NCI-H82 treated with DMSO at 0.1 percent for 48 hours (cell line): ENCODE results near the gene SRP14.
"Not testable (repeated sequence)": the region's sequence is repeated elsewhere in the genome, so short reads cannot be mapped to it uniquely, and the experiment has no call there.

ENCODE experiments used
- DNase-seq: peaks from one replicate; lab custom pipeline; 2025; ENCODE audit not compliant: unreplicated experiment; lab: John Stamatoyannopoulos, UW

SRP14 gene

DNA sequence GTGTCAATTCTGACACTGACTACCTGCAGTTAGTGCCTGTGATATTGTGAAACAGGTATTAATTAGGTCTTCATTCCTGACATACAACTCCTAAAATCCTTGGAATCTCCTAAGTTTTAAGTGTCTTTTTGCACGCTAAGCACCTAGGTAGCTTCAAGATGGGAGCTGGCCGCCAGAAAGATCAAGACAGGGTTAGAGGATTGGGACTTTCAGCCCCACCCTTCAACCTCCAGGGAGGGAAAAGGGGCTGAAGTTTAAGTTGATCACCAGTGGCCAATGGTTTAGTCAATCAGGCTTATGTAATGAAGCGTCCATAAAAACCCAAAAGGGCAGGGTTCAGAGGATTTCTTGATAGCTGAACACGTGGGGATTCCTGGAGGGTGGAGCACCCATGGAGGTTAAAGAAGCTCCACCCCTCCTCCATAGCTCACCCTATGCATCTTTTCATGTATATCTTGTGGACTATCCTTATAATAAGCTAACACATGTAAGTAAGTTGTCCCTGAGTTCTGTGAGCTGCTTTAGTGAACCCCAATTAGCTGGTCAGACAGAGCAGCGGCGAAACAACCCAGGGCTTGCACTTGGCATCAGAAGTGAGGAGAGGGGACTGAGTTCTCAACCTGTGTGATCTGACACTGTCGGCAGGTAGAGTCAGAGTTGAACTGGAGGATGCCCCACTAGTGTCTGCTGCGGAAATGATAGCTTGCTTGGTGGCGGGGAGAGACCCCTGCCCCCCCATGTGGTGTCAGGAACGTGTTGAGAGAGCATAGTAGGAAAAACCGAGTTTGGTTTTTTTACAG is 12.8 kb upstream of the SRP14 start:
- no peak for DNase-seq

DNA sequence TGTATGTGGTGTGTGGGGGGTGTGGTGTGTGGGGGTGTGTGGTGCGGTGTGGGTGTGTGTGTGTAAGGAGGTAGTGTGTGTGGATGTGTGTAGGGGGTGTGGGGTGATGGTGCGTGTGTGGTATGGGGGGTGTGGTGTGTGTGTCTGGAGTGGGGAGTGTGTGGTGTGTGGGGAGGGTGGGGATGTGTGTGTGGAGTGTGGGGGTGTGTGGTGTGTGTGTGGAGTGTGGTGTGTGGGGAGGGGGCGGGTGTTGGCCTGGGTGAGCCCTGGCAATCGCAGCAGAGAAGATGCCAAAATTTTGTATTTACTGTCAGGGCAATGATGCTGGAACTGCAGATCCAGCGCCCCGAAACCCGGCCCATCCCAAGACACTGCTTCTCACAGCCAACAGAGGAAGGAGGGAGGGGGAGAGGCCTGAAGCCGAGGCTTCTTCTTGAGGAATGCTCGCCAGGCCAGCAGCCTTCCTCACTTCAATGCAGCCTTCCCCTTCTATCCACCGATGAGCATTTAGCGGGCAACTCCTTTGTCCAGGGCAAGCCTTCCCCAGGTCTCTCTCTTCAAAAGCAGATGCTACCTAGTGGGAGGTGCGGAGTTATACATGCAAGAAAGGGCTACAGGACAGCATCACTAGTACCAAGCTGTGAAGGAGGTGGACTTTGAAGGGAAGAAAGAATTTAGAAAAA is 11.9 kb upstream of the SRP14 start:
- DNase-seq = no peak

DNA sequence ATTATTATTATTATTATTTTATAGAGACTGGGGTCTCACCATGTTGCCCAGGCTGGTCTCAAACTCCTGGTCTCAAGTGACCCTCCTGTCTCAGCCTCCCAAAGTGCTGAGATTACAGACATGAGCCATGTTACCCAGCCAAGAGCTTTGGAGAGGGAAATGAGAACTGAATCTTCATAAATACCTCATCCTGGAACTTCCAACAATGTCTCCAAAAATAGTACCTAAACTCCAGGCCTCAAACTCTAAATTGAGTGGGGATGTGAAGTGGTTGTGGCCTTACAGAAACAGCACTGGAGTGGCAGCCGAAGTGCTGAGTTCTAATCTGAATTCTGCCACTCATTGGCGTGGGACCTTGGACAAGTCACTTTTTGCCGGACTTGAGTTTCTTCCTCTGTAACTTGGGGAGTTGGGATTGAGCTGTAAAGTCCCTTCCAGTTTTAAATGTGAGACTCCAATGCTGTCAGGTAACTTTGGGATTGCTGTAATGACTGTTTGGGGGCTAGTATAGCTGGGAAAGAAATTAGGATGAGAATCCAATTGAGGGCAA is 10.0 kb upstream of the SRP14 start:
- DNase-seq = no peak

DNA sequence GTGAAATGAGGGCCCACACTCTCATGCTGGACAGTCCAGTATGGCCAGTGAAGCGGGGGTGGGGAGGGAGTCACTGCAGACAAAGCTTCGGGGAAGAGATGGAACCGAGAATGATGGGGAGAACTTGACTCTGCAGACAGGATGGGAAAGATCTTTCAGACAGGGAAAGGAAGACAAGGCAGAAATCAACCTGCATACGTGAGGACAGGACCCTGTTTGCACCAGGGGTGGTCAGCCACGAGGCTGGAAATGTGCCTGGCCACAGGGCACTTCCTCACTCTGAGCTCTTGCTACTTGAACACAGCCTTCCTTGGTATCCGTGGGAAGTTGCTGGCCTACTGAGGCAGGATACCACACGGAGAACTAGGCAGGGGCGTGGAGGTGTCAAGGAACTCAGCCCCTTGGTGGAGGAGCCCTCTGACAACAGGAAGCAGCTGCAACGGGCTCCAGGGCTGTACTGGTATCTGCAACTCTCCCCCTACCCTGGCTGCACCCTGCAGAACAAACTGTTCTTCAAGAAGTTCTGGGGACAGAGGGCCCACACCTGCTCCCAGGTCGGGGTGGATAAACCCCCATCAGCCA is 9.3 kb upstream of the SRP14 start:
- DNase-seq = no peak

DNA sequence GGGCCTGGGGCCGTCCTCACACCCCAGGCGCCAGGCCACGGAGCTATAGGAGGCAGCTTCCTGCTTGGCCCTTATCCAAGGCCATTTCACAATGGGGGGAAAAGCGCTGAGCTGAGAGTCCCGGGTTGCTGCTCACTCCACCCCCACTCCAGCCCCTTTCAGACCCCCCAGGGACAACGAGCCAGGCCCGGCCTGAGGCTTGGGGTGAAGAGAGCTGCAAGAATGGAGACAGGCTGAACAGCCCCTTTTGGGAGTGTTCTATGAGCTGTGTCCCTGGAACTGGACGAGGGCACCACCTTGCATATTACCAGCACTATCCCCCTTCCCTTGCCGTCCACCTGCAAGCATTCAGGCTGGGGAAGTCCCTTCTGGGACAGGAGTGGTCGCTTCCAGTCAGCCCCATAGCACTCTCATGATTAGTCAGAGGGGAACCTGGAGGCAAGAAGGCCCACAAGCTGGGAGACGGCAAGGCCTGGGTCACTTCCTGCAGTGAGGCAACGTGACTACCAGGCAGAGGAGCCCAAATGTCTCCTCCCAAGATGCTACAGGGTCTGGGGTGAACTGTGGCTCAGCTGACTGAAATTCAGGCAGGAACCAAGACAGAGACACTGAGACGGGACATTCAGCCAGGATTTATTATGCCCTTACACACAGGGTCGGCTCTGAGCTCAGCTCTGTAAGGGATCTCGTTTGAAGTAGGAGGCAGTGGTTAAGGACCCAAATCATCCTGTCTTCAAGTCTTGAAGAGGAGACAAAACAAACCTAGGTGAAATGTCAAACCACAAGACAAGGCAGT is 8.6 kb upstream of the SRP14 start:
- DNase-seq = no peak

DNA sequence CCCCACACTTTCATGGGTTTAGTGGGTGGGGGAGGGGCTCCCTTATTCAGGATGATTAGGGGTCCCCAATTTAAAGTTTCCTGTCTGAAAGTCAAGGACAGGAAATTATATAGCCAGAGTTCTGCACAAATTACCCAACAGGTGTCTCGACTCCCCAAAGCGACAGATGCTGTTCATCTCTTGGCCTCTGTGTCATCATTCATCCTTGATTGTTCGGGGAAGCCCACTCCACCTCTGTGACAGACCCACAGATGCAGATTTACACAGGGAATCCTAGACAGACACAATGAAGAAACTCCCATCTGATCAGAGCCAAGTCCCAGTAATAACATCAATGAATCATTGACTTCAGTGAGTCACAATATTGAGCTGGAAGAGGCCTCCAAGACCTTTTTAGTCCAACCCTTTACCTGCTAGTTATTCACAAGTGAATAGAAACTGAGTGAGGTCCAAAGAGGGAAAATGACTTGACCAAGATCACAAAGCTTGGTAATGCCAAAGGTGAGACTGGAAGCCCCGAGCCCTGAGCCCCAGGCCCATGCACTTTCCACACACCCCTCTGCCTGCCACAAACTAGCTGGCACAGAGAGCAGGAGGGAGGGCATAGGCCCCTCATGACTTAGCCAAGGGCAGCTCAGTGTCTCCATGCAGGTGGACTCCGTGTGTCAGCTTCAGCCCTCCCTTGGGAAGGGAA is 7.9 kb upstream of the SRP14 start:
- DNase-seq = no peak

DNA sequence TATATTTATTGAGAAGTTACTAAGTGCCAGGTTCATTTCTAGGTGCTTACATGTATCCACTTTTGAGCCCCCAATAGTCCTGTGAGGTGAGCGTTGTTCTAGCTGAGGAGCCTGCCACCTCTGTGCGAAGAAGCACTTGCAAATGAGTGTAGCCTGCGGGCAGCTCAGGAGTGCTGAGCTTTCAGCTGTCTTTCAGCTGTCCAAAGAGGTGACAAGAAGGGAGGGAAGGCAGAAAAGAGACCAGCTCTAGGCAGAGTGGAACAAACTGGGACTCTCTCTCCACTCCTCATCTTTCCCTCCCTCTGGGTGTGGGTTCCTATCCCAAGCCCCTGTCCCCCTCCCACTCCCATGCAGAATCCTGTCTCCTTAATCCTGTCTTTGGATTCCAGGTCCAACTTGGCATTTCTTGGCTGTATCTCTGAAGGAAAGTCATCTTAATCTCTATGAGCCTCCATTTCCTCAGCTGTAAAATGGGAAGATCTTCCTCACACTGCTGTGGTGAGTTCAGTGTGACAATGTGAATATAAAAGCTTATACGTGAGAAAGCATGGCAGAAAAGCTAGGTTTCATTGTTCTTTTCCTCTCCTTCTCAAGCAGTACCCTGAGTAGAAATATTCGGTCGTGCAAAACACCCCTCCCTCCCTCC is 6.7 kb upstream of the SRP14 start:
- DNase-seq = no peak

DNA sequence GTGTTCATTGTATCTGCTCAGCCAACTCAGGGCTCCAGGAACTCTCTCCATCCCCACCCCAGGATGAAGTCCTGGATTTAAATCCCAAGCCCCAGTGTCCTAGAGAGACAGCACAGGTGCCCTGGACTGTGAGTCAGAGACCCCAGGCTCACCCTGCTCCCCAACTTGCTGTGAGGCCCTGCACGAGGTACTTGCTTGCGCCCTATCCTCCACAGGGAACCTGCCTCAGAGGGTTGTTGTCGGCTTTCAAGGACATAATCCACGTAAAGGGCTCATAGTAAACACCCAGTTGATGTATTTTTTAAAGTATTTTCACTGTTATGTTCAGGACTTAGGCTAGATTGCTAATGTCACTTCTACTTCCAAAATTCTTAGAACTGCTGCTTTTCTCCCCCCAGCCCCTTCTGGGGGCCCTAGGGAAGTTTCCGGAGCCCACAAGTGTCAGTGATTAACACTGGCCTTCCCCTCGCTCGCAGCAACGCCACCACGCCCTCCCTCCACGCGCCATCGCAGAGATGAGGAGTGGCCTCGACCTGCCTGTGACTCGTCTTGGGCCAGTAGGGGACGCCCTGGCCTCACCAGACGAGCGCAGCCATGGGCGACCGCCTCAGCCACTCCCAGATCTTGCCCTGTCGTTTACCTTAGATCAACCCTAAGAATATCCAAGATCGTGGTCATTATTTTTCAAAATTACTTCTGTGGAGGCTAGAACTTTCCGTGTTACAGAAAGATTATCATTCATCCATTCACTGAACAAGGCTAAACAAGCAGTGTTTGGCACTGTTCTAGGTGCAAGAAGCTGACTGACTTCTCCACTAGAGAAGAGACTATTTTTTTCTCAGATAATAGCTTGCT is 6.0 kb upstream of the SRP14 start:
- peak; percentile 61 for DNase-seq

DNA sequence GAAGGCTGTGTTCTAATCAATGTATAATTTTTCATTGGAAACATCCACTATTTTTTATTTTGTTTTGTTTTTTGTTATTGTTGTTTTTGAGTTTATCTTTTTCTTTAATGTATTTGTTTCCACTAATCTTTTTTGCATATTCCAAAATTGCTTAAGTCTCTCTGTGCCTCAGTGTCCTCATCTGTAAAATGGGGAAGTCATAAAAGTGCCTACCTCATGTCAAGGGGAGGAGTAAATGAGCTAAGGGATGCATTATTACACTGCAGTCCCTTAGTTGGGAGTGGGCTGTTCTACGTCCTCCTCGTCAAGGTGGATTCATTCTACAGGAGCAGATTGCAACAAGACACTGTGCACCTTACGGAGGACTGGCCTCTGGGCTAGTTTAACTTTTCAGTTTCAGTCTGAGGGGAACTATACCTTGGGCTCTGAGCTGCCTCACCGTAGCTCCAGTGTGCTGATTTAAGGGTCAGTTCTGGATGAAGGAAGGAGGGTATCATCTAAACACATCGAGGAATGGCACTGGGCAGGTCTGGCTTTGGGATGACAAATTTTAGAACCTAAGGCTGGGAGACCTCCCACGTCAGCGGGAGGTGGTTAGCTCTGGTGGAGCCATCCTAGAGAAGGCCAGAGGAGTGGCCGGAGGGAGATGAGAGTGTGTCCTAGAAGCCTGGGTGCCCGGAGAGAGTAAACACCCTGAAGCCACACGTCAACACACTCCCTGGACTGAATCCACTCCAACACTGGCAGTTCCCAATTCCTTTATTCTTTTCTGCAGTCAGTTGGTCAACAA is 5.1 kb upstream of the SRP14 start:
- no peak for DNase-seq

DNA sequence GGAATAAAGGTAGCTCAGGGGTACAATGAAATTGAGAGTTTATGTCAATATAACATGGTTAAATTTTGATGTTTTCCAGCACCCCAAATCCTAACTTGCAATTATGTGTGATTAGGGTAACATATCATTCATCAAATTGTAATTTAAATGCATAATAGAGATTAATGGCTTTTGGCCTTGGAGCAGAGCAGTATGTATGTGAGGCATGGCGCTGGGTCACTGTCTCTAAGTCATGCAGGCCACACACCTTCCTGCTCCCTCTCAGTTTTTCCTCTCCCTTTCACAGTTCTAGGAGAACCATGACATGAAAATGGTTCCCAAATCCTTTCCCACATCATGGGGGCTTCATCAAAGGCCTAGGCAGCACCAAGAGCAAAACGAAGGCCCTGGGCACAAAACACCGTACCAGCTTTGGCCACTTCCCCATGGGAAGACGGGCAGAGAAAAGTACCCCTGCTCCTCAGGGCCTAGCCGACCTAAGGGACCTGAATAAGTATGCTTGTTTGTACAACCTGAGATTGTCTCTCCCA is 3.9 kb upstream of the SRP14 start:
- no peak for DNase-seq

DNA sequence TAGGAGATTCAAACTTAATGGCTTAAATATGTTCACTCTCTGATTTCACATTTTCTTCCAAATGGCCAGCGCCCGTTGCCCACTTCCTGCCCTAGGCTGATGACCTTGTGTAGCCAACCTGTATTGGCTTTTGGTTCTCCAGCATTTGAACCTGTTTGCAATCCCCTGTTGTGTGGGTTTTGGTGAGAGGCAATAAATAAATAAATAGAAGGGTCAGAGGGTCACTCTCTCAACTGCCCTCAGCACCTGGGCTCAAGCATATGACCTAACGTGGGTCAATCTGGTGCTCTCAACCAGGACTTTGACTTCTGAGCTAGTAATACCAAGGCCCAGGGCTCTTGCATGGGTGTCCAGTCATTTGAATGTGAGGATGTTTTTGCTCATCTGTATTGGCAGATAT is 1.8 kb upstream of the SRP14 start:
- DNase-seq = no peak

DNA sequence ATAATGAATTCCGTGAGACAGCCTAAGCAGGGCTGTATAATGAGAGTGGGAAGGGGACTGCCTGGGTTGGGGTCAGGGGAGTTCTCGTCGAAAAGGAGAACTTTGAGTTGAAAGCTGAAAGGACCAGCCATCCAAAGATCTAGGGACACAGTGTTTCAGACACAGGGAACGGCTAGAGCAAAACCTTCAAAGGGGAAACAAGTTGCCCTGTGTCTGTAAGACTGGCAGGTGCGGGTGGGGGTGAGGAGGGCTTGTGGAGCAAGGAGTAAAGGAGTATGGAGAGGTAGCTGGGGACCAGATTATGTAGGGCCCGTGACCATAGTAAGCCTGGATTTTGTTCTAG is 1.3 kb upstream of the SRP14 start:
- no peak for DNase-seq

DNA sequence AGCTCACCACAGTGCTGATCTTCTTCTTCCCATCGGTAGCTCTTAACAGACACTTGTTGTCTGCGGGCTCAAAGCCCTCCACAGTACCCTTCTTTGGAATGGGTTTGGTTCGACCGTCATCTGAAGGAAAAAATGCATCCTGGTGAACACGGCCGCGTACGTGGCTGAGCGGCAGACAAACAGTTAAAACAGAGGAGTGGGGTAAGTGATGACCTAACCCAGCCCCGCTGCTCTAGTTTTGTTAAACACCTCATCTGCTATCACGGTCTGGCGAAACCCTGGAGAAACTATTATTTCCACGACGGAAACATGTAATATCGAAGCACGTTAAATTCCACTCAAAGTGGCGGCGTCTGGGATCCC is 725 bp downstream of the SRP14 start:
- no peak for DNase-seq

DNA sequence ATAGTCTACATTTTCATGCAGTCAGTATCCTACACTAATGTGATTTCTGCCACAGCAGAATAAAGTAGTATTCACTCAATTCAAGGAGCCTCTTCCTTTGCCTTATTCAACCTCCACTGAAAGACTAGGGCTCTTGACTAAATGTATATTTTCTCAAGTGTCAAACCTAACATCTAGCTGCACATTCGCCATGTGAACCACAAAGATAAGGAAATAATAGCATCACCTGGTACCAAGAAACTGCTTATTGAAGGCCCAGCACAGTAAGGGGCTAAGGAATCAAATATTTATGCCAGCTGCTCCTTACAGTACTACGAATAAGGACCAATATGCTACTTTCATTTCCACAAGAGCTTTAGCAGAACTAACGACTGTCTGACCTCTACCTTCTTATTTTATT is 1.3 kb downstream of the SRP14 start:
- no peak for DNase-seq

DNA sequence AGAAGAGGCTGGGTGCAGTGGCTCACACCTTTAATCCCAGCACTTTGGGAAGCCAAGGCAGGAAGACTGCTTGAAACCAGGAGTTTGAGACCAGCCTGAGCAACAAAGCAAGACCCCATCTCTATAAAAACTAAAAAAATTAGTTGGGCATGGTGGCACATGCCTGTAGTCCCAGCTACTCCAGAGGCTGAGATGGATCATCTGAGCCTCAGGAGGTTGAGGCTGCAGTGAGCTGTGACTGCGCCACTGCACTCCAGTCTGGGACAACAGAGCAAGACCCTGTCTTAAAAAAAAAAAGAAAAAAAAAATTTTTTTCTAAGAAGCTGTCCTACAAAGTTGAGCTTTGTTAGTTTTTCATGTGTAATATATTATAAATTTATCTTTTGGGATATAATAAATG is 3.8 kb downstream of the SRP14 start:
- not testable (repeated sequence) for DNase-seq

DNA sequence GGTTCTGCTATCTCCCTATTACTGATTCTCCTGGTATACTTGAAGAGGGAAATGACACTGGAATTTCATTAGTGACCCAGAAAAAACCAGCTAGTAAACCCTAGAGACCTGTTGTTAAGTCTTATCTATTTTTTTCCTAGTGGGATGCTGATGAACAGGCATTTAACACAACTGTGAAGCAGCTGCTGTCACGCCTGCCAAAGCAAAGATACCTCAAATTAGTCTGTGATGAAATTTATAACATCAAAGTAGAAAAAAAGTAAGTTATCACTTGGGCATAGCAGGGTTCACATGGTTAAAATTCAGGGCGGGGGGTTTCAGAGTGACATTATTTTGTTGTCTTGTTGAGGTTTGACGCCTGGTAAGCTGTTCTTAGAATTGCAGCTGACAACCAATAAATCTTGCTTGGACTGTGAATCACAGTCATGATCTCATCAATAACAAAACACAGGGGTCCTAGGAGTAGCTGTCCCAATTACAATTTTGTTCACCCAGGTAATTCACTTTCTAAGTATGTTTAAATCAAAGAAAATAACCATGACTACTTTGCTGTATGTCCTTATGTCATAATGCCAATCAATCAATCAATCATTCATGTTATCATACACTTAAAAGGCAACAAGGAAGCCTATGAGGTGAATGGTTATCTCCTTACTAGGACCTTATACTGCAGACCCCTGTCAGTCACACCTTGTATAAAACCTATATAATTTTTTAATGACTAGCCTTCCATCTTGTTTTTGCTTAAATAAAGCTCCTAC is 4.6 kb downstream of the SRP14 start:
- no peak for DNase-seq

DNA sequence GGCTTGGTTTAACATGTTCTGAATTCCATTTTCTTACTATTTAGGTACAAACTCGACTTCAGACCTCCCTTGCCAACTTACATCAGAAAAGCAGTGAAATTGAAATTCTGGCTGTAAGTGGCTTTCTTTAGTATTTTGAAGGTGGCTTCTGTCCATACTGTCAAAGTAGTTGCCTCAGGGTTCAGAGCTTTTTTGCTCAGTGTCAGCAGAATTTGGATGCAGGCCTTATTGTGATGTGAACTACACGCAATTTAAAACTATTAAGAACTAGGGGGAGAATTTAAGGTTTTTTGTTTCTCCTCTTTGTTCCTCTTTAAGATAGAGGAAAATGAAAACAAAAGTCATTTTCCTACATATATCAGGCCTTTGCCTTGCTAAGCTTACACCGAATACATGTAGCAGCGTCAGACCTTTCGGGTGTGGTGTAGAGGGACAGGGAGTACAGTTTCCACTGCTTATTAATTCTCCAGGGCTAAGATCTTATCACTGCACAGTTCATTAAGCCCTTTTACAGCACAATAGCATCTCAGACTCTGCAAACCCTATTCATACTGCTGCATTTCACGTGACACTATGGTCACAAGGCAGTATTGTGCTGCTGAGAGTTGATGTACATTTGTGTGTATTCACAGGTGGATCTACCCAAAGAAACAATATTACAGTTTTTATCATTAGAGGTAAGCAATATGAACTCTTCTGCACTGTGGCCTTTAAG is 6.7 kb downstream of the SRP14 start:
- DNase-seq = no peak
